Osteocyte (in vitro differentiated cells): Measurements from ENCODE around the gene KIR2DL3. TPM values are rescaled to one million over a fixed set of nuclear protein-coding genes. Genes with fewer than 3 reads are reported as not detected.
"Not testable (repeated sequence)": the region's sequence is repeated elsewhere in the genome, so short reads cannot be mapped to it uniquely, and the experiment has no call there.

Experiments used
- DNase-seq: peaks from one replicate; pipeline ENCODE4 v3.0.0; 2021; ENCODE audit warnings: mixed read lengths; ENCODE audit not compliant: unreplicated experiment; ENCODE audit errors: extremely low spot score
- H3K27ac Mint-ChIP-seq: one replicate; pipeline ENCODE4 v1.8.0; 2021; ENCODE audit warnings: mild to moderate bottlenecking, mixed read lengths; ENCODE audit not compliant: unreplicated experiment
- H3K27me3 Mint-ChIP-seq: one replicate; pipeline ENCODE4 v1.8.0; 2021; ENCODE audit warnings: mixed read lengths; ENCODE audit not compliant: unreplicated experiment
- H3K36me3 Mint-ChIP-seq: one replicate; pipeline ENCODE4 v1.8.0; 2021; ENCODE audit warnings: mixed read lengths; ENCODE audit not compliant: unreplicated experiment
- H3K4me1 Mint-ChIP-seq: one replicate; pipeline ENCODE4 v1.8.0; 2021; ENCODE audit warnings: mixed read lengths; ENCODE audit not compliant: unreplicated experiment
- H3K4me3 Mint-ChIP-seq: one replicate; pipeline ENCODE4 v1.8.0; 2021; ENCODE audit warnings: mild to moderate bottlenecking, moderate library complexity, mixed read lengths; ENCODE audit not compliant: unreplicated experiment
- H3K9me3 Mint-ChIP-seq: one replicate; pipeline ENCODE4 v1.8.0; 2021; ENCODE audit warnings: mixed read lengths; ENCODE audit not compliant: unreplicated experiment
- long read RNA-seq: library from polyadenylated mRNA; unstranded; transcript quantifications from one replicate; pipeline ENCODE4 v2.0.0, GENCODE V29; 2021
- total RNA-seq: library from RNA; stranded (reverse); gene quantifications from 2 replicates; pipeline ENCODE4 v1.2.1, GENCODE V29; 2021
- TF ChIP-seq, protein P1 (sequence below): fragments of 200-600 bp; sonication (generic); IDR thresholded peaks from 2 replicates; pipeline ENCODE4 v1.5.0; 2021; ENCODE audit warnings: antibody characterized with exemption, mild to moderate bottlenecking, moderate library complexity

KIR2DL3 gene
- not detected in 2 replicates for total RNA-seq
- long read RNA-seq = 0 reads

DNA sequence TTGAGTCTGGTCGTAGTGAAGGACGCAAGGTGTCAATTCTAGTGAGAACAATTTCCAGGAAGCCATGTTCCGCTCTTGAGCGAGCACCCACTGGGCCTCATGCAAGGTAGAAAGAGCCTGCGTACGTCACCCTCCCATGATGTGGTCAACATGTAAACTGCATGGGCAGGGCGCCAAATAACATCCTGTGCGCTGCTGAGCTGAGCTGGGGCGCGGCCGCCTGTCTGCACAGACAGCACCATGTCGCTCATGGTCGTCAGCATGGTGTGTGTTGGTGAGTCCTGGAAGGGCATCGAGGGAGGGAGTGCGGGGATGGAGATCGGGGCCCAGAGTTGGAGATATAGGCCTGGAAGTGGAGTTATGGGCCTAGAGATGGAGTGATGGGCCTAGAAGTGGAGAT lies at the start of gene KIR2DL3:
Gene KIR2DL3 (plus strand): TSS at position 208 of the 400 bp plus-strand sequence. CDS start 33 bp downstream, at position 241.
- DNase-seq = peak; percentile 68
- H3K27ac Mint-ChIP-seq, H3K27me3 Mint-ChIP-seq, H3K36me3 Mint-ChIP-seq, H3K4me3 Mint-ChIP-seq, H3K4me1 Mint-ChIP-seq: not testable (repeated sequence)
- peaks cover 45% of the 10 kb centered on the region for H3K9me3 Mint-ChIP-seq

DNA sequence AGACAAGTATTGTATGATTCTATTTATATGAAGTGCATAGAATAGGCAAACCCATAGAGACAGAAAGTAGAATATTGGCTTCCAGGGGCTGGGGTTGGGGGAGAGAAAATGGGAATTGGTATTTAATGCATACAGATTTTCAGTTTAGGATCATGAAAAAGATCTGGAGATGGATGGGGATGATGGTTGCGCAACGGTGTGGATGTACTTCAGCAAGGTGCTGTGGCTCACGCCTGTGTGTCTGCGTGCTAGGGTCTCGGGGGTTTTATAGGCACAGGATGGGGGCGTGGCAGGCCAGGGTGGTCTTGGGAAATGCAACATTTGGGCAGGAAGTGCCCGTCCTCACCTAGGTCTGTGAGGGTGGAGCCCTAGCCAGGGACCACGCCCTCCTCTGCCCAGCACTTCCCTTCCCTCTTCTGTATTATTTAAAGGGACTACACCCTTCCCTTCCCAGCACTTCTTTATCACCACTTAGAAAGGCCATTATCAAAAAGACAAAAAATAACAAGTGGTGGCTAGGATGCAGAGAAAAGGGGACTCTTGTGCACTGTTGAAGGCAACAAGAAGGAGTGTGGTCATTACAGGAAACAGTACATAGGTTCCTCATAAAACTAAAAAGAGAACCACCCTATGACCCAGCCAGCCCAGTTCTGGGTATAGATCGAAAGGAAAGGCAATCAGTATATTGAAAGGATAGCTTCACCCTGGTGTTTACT lies 46.6 kb upstream of the KIR2DL3 start:
- DNase-seq = no peak
- no peaks in the 10 kb centered on the region for H3K4me1 Mint-ChIP-seq
- no peak overlapping the region for H3K27ac Mint-ChIP-seq
- TF ChIP-seq, protein P1, sequence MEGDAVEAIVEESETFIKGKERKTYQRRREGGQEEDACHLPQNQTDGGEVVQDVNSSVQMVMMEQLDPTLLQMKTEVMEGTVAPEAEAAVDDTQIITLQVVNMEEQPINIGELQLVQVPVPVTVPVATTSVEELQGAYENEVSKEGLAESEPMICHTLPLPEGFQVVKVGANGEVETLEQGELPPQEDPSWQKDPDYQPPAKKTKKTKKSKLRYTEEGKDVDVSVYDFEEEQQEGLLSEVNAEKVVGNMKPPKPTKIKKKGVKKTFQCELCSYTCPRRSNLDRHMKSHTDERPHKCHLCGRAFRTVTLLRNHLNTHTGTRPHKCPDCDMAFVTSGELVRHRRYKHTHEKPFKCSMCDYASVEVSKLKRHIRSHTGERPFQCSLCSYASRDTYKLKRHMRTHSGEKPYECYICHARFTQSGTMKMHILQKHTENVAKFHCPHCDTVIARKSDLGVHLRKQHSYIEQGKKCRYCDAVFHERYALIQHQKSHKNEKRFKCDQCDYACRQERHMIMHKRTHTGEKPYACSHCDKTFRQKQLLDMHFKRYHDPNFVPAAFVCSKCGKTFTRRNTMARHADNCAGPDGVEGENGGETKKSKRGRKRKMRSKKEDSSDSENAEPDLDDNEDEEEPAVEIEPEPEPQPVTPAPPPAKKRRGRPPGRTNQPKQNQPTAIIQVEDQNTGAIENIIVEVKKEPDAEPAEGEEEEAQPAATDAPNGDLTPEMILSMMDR = no peak
- peaks cover 38% of the 10 kb centered on the region for H3K9me3 Mint-ChIP-seq
- H3K36me3 Mint-ChIP-seq = no peaks in the 10 kb centered on the region
- no peak overlapping the region for H3K4me3 Mint-ChIP-seq
- no peaks in the 10 kb centered on the region for H3K27me3 Mint-ChIP-seq

DNA sequence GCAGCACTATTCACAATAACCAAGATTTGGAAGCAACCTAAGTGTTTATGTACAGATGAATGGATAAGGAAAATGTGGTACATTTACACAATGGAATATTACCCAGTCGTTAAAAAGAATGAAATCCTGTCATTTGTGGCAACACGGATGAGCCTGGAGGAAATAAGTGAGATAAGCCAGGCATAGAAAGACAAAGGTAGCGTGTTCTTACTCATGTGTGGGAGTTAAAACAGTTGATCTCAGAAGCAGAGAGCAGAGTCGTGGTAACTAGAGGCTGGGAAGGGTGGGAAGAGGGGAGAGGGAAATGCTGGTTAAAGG lies 46.1 kb upstream of the KIR2DL3 start:
- H3K27ac Mint-ChIP-seq = no peak overlapping the region
- peaks cover 33% of the 10 kb centered on the region for H3K9me3 Mint-ChIP-seq
- H3K4me1 Mint-ChIP-seq = no peaks in the 10 kb centered on the region
- H3K36me3 Mint-ChIP-seq = no peaks in the 10 kb centered on the region
- no peak for DNase-seq
- TF ChIP-seq, protein P1 = no peak
- H3K4me3 Mint-ChIP-seq = no peak overlapping the region
- H3K27me3 Mint-ChIP-seq = no peaks in the 10 kb centered on the region

GRCh38 chr19:54694648-54695047 lies 43.7 kb upstream of the KIR2DL3 start:
- Mint-ChIP-seq H3K9me3 (peaks cover 32% of the 10 kb centered on the region), H3K27me3 (no peaks in the 10 kb centered on the region), H3K4me1 (no peaks in the 10 kb centered on the region), H3K4me3 (no peak overlapping the region), H3K27ac (no peak overlapping the region), H3K36me3 (no peaks in the 10 kb centered on the region)
- TF ChIP-seq, protein P1 = no peak
- DNase-seq = no peak

GRCh38 chr19:54696117-54696548 lies 42.2 kb upstream of the KIR2DL3 start:
- H3K27me3 Mint-ChIP-seq = no peaks in the 10 kb centered on the region
- H3K4me3 Mint-ChIP-seq = no peak overlapping the region
- no peak for DNase-seq
- no peak overlapping the region for H3K27ac Mint-ChIP-seq
- H3K36me3 Mint-ChIP-seq = no peaks in the 10 kb centered on the region
- H3K4me1 Mint-ChIP-seq = no peaks in the 10 kb centered on the region
- TF ChIP-seq, protein P1 = no peak
- peaks cover 36% of the 10 kb centered on the region for H3K9me3 Mint-ChIP-seq
